ENCODE results near the gene STK38L. TPM values are rescaled to one million over a fixed set of nuclear protein-coding genes. Genes with fewer than 3 reads are reported as not detected.
A peak's percentile ranks its signal among the peaks of the same experiment; 100 is the strongest.

The STK38L gene
- total and polyA plus RNA-seq, 2 donors (not counting 1 experiment from before 2014, with no cell fraction given) = 16.5 to 19.9 TPM

DNA sequence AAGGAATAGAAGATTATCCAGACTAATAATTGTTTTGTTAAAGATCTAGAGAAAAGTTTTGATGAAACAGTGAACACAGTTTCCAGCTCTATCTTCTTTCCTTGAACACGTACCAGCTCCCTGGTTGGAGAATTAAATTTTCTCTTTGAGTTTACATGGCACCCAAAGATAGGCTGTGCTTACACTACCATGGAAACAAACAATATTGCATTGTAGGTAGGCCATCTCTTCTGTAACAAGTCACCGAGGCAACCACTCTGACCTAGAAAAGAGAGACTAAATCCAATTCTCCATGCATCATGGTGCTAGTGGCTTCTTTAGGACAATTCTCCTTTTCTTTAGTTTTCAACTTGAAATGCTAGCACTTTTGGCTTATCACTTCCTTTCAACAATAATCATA, 98.5 kb downstream of the STK38L start:
- H3K9me3 ChIP-seq (ENCODE audit: control insufficient read depth, insufficient read depth, low read depth, low read length) = no peaks in the 10 kb centered on the region
- H3K27ac ChIP-seq (ENCODE audit: insufficient read depth, low read length) = peak overlapping the region; percentile 80
- no peak overlapping the region for H2AFZ ChIP-seq (ENCODE audit: low read length)
- no peaks in the 10 kb centered on the region for H3K36me3 ChIP-seq (ENCODE audit: control insufficient read depth, insufficient read depth, low read length)
- H4K20me1 ChIP-seq (ENCODE audit: control insufficient read depth, extremely low read depth, insufficient read depth, low read length) = no peaks in the 10 kb centered on the region
- no peak overlapping the region for H3K4me3 ChIP-seq (replicated peaks in 1 of 4; ENCODE audit: control extremely low read depth in 1 of 4, insufficient read depth in 1 of 4, low read depth in 3 of 4, low read length in 4 of 4)
- no peak overlapping the region for H3K9ac ChIP-seq (ENCODE audit: insufficient read depth, low read length)
- no peaks in the 10 kb centered on the region for H3K27me3 ChIP-seq (ENCODE audit: control insufficient read depth, insufficient read depth, low read length)
- DNase-seq (ENCODE audit: low read depth in 2 of 2) = no peak
- peak overlapping the region; percentile 16 for H3K4me2 ChIP-seq (ENCODE audit: extremely low read depth, insufficient read depth, low read length)
- peaks cover 69% of the 10 kb centered on the region for H3K79me2 ChIP-seq (ENCODE audit: control insufficient read depth, insufficient read depth, low read length)
- no peak for TF ChIP-seq CTCF (conservative IDR thresholded peaks at IDR 0.05 in 1 of 2, IDR thresholded peaks at IDR 0.05 in 1 of 2; ENCODE audit: low read depth in 1 of 2, low read length in 2 of 2)
- TF ChIP-seq EZH2 (IDR thresholded peaks at IDR 0.05; ENCODE audit: low read length, missing control alignments) = no peak
- peaks cover 10% of the 10 kb centered on the region for H3K4me1 ChIP-seq (ENCODE audit: control insufficient read depth, extremely low read depth, insufficient read depth, low read length)

GRCh38 chr12:27343255-27344000, 99.3 kb downstream of the STK38L start:
- H3K79me2 ChIP-seq (ENCODE audit: control insufficient read depth, insufficient read depth, low read length) = peaks cover 66% of the 10 kb centered on the region
- no peak overlapping the region for H3K4me3 ChIP-seq (replicated peaks in 1 of 4; ENCODE audit: control extremely low read depth in 1 of 4, insufficient read depth in 1 of 4, low read depth in 3 of 4, low read length in 4 of 4)
- TF ChIP-seq EZH2 (IDR thresholded peaks at IDR 0.05; ENCODE audit: low read length, missing control alignments) = no peak
- TF ChIP-seq CTCF (conservative IDR thresholded peaks at IDR 0.05 in 1 of 2, IDR thresholded peaks at IDR 0.05 in 1 of 2; ENCODE audit: low read depth in 1 of 2, low read length in 2 of 2) = no peak
- H3K27ac ChIP-seq (ENCODE audit: insufficient read depth, low read length) = peak overlapping the region; percentile 80
- peak; percentile 86 to 97 for DNase-seq (ENCODE audit: low read depth in 2 of 2)
- H3K4me1 ChIP-seq (ENCODE audit: control insufficient read depth, extremely low read depth, insufficient read depth, low read length) = peaks cover 10% of the 10 kb centered on the region
- no peaks in the 10 kb centered on the region for H3K9me3 ChIP-seq (ENCODE audit: control insufficient read depth, insufficient read depth, low read depth, low read length)
- no peak overlapping the region for H3K9ac ChIP-seq (ENCODE audit: insufficient read depth, low read length)
- H3K4me2 ChIP-seq (ENCODE audit: extremely low read depth, insufficient read depth, low read length) = peak overlapping the region; percentile 39
- H3K36me3 ChIP-seq (ENCODE audit: control insufficient read depth, insufficient read depth, low read length) = no peaks in the 10 kb centered on the region
- no peaks in the 10 kb centered on the region for H3K27me3 ChIP-seq (ENCODE audit: control insufficient read depth, insufficient read depth, low read length)
- no peaks in the 10 kb centered on the region for H4K20me1 ChIP-seq (ENCODE audit: control insufficient read depth, extremely low read depth, insufficient read depth, low read length)
- no peak overlapping the region for H2AFZ ChIP-seq (ENCODE audit: low read length)

DNA sequence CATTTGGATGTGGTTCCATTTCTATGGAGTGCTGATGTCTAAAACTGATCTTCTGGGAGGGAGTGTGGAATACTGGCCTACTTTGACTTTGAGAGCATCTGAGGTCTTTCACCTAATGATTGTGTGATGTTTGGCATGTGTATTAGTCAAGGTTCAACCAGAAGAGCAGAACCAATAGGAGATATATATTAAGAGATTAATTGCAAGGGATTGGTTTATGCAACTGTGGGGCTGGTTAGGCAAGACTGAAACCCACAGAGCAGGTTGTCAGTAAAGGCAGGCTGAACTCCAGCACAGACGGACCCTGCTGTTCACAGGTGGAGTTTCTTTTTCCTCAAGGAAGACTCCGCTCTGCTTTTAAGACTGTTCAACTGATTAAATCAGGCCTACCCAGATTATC, 100.2 kb downstream of the STK38L start:
- Histone ChIP-seq H4K20me1 (ENCODE audit: control insufficient read depth, extremely low read depth, insufficient read depth, low read length) (no peaks in the 10 kb centered on the region), H3K4me1 (ENCODE audit: control insufficient read depth, extremely low read depth, insufficient read depth, low read length) (peaks cover 10% of the 10 kb centered on the region), H3K4me2 (ENCODE audit: extremely low read depth, insufficient read depth, low read length) (no peak overlapping the region), H3K9me3 (ENCODE audit: control insufficient read depth, insufficient read depth, low read depth, low read length) (no peaks in the 10 kb centered on the region), H2AFZ (ENCODE audit: low read length) (no peak overlapping the region), H3K36me3 (ENCODE audit: control insufficient read depth, insufficient read depth, low read length) (no peaks in the 10 kb centered on the region), H3K79me2 (ENCODE audit: control insufficient read depth, insufficient read depth, low read length) (peaks cover 67% of the 10 kb centered on the region), H3K27me3 (ENCODE audit: control insufficient read depth, insufficient read depth, low read length) (no peaks in the 10 kb centered on the region), H3K27ac (ENCODE audit: insufficient read depth, low read length) (peak overlapping the region; percentile 80), H3K9ac (ENCODE audit: insufficient read depth, low read length) (no peak overlapping the region), H3K4me3 (replicated peaks in 1 of 4; ENCODE audit: control extremely low read depth in 1 of 4, insufficient read depth in 1 of 4, low read depth in 3 of 4, low read length in 4 of 4) (no peak overlapping the region)
- TF ChIP-seq EZH2 (IDR thresholded peaks at IDR 0.05; ENCODE audit: low read length, missing control alignments) (no peak), CTCF (conservative IDR thresholded peaks at IDR 0.05 in 1 of 2, IDR thresholded peaks at IDR 0.05 in 1 of 2; ENCODE audit: low read depth in 1 of 2, low read length in 2 of 2) (no peak)
- DNase-seq (ENCODE audit: low read depth in 2 of 2) = no peak

Measured in fibroblast of lung (primary cell).